Esophagus squamous epithelium (tissue), 4 donors: ENCODE results near the gene SMIM21.

Source experiments
- CTCF ChIP-seq, 6 experiments: fragments of 450-650 bp in 4 of 6; fragments of 200-600 bp in 2 of 6; sonication (generic) in 2 of 6; IDR thresholded peaks; one replicate each; pipeline ENCODE4 v1.5.1; 2016 to 2019; ENCODE audit warnings: antibody characterized with exemption in 6 of 6, mild to moderate bottlenecking in 4 of 6, moderate library complexity in 4 of 6
- POLR2A ChIP-seq, 4 donors: fragments of 450-650 bp; IDR thresholded peaks; one replicate each; pipeline ENCODE4 v1.6.1; 2017; ENCODE audit warnings: antibody characterized with exemption in 4 of 4, mild to moderate bottlenecking in 4 of 4, moderate library complexity in 3 of 4

- TF ChIP-seq POLR2A (IDR thresholded peaks at IDR 0.05), result no peak
- TF ChIP-seq CTCF (IDR thresholded peaks at IDR 0.05), result no peak
Observed at GRCh38 chr18:75475228-75475627, 47.7 kb upstream of the SMIM21 start.
